Measurements from ENCODE around the gene DGKK.

The DGKK gene, protein sequence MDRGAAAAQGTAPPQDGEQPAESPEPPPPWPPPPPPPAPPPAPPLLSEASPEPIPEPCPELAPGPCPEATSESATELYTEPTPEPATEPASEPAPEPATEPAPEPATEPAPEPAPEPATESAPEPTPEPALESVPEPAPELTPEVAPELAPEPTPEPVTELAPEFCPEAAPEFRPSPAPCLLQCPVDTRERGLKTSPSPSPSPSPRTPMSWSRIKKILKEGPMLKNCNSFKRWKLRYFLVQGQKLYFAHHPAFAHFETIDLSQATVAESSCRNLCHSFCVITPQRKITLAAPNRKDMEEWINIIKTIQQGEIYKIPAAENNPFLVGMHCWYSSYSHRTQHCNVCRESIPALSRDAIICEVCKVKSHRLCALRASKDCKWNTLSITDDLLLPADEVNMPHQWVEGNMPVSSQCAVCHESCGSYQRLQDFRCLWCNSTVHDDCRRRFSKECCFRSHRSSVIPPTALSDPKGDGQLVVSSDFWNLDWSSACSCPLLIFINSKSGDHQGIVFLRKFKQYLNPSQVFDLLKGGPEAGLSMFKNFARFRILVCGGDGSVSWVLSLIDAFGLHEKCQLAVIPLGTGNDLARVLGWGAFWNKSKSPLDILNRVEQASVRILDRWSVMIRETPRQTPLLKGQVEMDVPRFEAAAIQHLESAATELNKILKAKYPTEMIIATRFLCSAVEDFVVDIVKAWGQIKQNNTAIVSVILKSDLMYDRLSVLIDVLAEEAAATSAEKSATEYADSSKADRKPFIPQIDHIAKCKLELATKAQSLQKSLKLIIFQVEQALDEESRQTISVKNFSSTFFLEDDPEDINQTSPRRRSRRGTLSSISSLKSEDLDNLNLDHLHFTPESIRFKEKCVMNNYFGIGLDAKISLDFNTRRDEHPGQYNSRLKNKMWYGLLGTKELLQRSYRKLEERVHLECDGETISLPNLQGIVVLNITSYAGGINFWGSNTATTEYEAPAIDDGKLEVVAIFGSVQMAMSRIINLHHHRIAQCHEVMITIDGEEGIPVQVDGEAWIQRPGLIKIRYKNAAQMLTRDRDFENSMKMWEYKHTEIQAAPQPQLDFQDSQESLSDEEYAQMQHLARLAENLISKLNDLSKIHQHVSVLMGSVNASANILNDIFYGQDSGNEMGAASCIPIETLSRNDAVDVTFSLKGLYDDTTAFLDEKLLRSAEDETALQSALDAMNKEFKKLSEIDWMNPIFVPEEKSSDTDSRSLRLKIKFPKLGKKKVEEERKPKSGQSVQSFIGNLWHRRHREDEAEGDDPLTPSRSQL

DNA sequence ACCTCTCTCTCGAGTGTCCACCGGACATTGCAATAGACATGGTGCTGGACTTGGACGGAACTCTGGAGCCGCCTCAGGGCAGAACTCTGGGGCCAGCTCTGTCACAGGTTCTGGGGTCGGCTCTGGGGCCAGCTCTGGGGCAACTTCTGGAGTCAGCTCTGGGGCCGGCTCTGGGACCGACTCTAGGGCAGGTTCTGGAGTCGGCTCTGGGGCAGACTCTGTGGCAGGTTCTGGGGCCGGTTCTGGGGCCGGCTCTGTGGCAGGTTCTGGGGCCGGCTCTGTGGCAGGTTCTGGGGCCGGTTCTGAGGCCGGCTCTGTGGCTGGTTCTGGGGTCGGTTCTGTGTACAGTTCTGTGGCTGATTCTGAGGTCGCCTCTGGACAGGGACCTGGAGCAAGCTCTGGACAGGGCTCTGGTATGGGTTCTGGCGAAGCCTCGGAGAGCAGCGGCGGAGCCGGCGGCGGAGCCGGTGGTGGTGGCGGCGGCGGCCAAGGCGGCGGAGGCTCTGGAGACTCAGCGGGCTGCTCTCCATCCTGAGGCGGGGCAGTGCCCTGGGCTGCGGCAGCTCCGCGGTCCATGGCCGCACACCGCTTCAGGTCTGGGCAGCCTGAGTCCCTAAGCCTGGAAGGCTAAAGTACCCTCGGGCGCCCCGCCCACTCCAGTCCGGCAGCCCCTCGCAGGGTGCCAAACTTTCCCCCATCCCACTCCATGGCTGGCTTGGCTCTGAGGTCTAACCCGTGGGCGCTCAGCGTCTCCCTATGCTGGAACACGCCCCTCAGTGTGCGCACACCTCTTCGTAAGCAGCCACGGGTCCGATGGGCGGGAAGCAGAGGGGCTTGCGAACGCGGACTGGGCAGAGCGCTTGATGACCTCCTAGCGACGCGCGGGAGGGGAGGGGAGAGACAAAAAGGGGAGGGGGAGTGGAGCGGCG is at the start of gene DGKK:
Gene DGKK (minus strand): TSS at position 723 of the 929 bp plus-strand sequence. CDS start 147 bp downstream, at position 576.
- TF ChIP-seq, protein P1, sequence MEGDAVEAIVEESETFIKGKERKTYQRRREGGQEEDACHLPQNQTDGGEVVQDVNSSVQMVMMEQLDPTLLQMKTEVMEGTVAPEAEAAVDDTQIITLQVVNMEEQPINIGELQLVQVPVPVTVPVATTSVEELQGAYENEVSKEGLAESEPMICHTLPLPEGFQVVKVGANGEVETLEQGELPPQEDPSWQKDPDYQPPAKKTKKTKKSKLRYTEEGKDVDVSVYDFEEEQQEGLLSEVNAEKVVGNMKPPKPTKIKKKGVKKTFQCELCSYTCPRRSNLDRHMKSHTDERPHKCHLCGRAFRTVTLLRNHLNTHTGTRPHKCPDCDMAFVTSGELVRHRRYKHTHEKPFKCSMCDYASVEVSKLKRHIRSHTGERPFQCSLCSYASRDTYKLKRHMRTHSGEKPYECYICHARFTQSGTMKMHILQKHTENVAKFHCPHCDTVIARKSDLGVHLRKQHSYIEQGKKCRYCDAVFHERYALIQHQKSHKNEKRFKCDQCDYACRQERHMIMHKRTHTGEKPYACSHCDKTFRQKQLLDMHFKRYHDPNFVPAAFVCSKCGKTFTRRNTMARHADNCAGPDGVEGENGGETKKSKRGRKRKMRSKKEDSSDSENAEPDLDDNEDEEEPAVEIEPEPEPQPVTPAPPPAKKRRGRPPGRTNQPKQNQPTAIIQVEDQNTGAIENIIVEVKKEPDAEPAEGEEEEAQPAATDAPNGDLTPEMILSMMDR (IDR thresholded peaks at IDR 0.05; ENCODE audit: extremely low read depth, insufficient read depth, missing control alignments), result no peak
- no peak for DNase-seq (ENCODE audit: low spot score)
- in situ Hi-C loops (cut with MboI; ENCODE audit: low pct_unique_long_range_greater_than_20kb, low sequenced_read_pairs, unreplicated experiment), result no loop called here

DNA sequence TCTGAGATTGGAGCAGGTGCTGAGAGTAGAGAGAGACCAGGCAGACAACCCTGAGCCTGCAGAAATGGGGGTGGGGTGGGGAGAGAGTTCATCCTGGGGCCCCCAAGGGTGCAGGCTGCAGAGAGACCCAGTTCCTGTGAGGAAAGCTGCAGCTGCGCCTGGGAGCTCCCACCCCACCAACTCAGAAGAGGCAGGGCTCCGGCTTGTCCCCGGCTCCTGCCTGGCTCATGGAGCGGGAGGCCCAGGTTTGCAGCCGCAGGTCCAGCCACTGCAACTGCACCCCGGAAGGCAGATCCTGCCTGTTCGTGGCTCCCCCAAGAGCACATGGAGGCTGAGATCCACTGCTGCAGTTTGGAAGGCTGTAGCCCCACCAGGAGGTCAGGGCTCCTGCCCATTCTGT is 44.2 kb upstream of the DGKK start:
- in situ Hi-C loops (cut with MboI; ENCODE audit: low pct_unique_long_range_greater_than_20kb, low sequenced_read_pairs, unreplicated experiment), result no loop called here
- DNase-seq (ENCODE audit: low spot score), result no peak
- TF ChIP-seq, protein P1 (IDR thresholded peaks at IDR 0.05; ENCODE audit: extremely low read depth, insufficient read depth, missing control alignments), result no peak

DNA sequence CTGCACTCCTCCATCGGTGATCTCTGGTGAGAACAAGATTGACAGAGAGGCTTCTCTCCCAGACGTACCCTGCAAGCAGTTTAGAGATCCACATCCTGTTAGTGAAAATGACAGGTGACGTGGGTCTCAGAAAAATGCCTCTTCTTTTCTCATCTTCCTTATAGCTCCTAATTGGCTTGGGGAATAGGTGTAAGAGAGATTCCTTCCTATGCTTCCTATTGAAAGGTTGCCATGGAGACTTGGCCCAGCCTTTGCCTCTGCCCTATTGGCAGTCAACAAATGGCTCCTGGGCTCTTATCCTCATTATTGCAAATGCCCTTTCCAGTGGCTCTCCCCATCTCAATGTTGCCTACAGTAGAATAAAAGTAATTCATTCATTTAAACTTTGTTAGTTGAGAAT is 26.5 kb upstream of the DGKK start:
- DNase-seq (ENCODE audit: low spot score), result no peak
- in situ Hi-C loops (cut with MboI; ENCODE audit: low pct_unique_long_range_greater_than_20kb, low sequenced_read_pairs, unreplicated experiment), result no loop called here
- TF ChIP-seq, protein P1 (IDR thresholded peaks at IDR 0.05; ENCODE audit: extremely low read depth, insufficient read depth, missing control alignments), result no peak

DNA sequence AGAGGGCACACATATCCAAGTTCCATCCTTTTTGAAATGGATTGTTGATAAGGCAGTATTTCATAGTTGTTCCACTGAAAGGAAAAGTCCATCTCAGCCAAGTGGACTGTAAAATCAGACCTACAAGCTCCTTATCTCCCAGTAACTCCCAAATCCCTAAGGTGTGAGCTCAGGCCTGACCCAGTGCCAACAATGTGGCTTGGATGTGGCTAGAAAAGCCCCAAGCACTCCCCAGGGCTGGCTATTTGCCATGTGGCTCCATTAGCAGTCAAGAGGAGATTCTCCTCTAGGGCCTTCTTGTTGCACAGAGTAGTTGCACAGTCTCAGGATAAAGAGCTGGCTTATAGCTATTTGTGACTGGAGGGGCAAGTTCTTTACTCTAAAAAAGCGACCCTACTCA is 25.0 kb upstream of the DGKK start:
- no peak for DNase-seq (ENCODE audit: low spot score)
- TF ChIP-seq, protein P1 (IDR thresholded peaks at IDR 0.05; ENCODE audit: extremely low read depth, insufficient read depth, missing control alignments), result no peak

DNA sequence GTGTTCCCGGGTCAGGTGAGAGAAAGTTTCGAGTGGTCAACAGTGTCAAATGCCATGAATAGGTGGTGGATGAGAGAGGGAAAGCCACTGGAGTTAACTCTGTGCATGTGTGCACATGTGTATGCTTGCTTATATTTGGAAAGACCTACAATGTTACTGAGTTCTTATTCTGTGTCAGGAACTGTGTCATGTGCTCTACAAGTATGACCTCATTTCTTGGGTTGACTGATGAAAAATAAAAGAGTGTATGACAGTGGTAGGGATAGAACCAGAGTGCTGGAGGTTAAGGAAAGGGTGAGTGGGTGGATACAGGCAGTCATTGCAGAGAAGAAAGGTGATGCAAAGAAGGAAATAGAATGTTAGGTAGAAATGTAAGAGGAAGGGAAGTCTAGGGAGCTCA is 22.1 kb upstream of the DGKK start:
- TF ChIP-seq, protein P1 (IDR thresholded peaks at IDR 0.05; ENCODE audit: extremely low read depth, insufficient read depth, missing control alignments), result no peak
- in situ Hi-C loops (cut with MboI; ENCODE audit: low pct_unique_long_range_greater_than_20kb, low sequenced_read_pairs, unreplicated experiment), result no loop called here
- no peak for DNase-seq (ENCODE audit: low spot score)

More for the DNA sequence above, 25.0 kb upstream of the DGKK start:
- in situ Hi-C loops (cut with MboI; ENCODE audit: low pct_unique_long_range_greater_than_20kb, low sequenced_read_pairs, unreplicated experiment), result no loop called here
